Kidney capillary endothelial cell (primary cell): ENCODE data around the gene GBP6.
"Not testable (repeated sequence)": the region's sequence is repeated elsewhere in the genome, so short reads cannot be mapped to it uniquely, and the experiment has no call there.

Experiments used
- DNase-seq: peaks from one replicate; pipeline ENCODE4 v3.0.0-alpha.2; 2018; ENCODE audit warnings: low spot score

GBP6 gene

GRCh38 chr1:89373810-89374209 lies 10.0 kb downstream of the GBP6 start:
- not testable (repeated sequence) for DNase-seq

- no peak for DNase-seq
Measured at GRCh38 chr1:89378001-89378400, 14.1 kb downstream of the GBP6 start.

GRCh38 chr1:89381618-89382017 lies 17.8 kb downstream of the GBP6 start:
- DNase-seq, result no peak

GRCh38 chr1:89382479-89382878 lies 18.6 kb downstream of the GBP6 start:
- DNase-seq, result no peak

GRCh38 chr1:89383185-89383584 lies 19.3 kb downstream of the GBP6 start:
- DNase-seq, result no peak

- no peak for DNase-seq
Measured at GRCh38 chr1:89390707-89391106, 26.8 kb downstream of the GBP6 start.

- no peak for DNase-seq
Measured at GRCh38 chr1:89391686-89392085, 27.8 kb downstream of the GBP6 start.

- DNase-seq, result no peak
Measured at GRCh38 chr1:89394851-89395250, 31.0 kb downstream of the GBP6 start.

GRCh38 chr1:89396902-89397301 lies 33.0 kb downstream of the GBP6 start:
- DNase-seq, result no peak

- no peak for DNase-seq
Measured at GRCh38 chr1:89405275-89405929, 41.5 kb downstream of the GBP6 start.

GRCh38 chr1:89407360-89407759 lies 43.5 kb downstream of the GBP6 start:
- no peak for DNase-seq

GRCh38 chr1:89407768-89408167 lies 43.9 kb downstream of the GBP6 start:
- not testable (repeated sequence) for DNase-seq

GRCh38 chr1:89425056-89425455 lies 61.2 kb downstream of the GBP6 start:
- DNase-seq, result no peak

- DNase-seq, result no peak
Measured at GRCh38 chr1:89429062-89429461, 65.2 kb downstream of the GBP6 start.

GRCh38 chr1:89429681-89430080 lies 65.8 kb downstream of the GBP6 start:
- DNase-seq, result not testable (repeated sequence)

- no peak for DNase-seq
Measured at GRCh38 chr1:89433421-89433820, 69.6 kb downstream of the GBP6 start.

GRCh38 chr1:89434058-89434780 lies 70.4 kb downstream of the GBP6 start:
- DNase-seq, result not testable (repeated sequence)
